SJSA1 (cell line): Measurements from ENCODE around the gene GAA. TPM values are rescaled to one million over a fixed set of nuclear protein-coding genes. Genes with fewer than 3 reads are reported as not detected.

ENCODE experiments used
- DNase-seq, 2 experiments: peaks; one replicate each; pipeline ENCODE4 v3.0.0-alpha.2; 2015 to 2020; ENCODE audit warnings: low spot score in 2 of 2, low read depth in 1 of 2
- H3K27ac ChIP-seq: fragments of 250-450 bp; sonication (Bioruptor Pico); 2 replicates; pipeline ENCODE4 v1.5.1; 2020; ENCODE audit warnings: mild to moderate bottlenecking, moderate library complexity
- H3K27me3 ChIP-seq: fragments of 250-450 bp; sonication (Bioruptor Pico); replicated peaks from 2 replicates; pipeline ENCODE4 v1.5.1; 2020; ENCODE audit warnings: mild to moderate bottlenecking, moderate library complexity
- H3K36me3 ChIP-seq: fragments of 250-450 bp; sonication (Bioruptor Pico); 2 replicates; pipeline ENCODE4 v1.5.1; 2020; ENCODE audit warnings: mild to moderate bottlenecking
- H3K4me1 ChIP-seq: fragments of 250-450 bp; sonication (Bioruptor Pico); replicated peaks from 2 replicates; pipeline ENCODE4 v1.6.1; 2021; ENCODE audit warnings: mild to moderate bottlenecking
- H3K4me3 ChIP-seq: fragments of 250-450 bp; sonication (Bioruptor Pico); 2 replicates; pipeline ENCODE4 v1.5.1; 2020; ENCODE audit warnings: mild to moderate bottlenecking
- H3K9me3 ChIP-seq: fragments of 250-450 bp; sonication (Bioruptor Pico); replicated peaks from 2 replicates; pipeline ENCODE4 v1.5.1; 2020; ENCODE audit warnings: mild to moderate bottlenecking
- total RNA-seq: library from RNA; depleted of rRNA; stranded (reverse); fragments of >200 nt; shearing (Covaris generic); gene quantifications from 2 replicates; pipeline ENCODE4 v1.2.3, GENCODE V29; 2014

The GAA gene
- total RNA-seq, 1 experiment from 2014 or later, result 49.9 TPM

- H3K4me3 ChIP-seq, result no peak overlapping the region
- H3K36me3 ChIP-seq, result no peaks in the 10 kb centered on the region; the same call in 1 of the 2 replicates
- H3K4me1 ChIP-seq, result no peaks in the 10 kb centered on the region
- H3K9me3 ChIP-seq, result no peaks in the 10 kb centered on the region
- no peaks in the 10 kb centered on the region for H3K27me3 ChIP-seq
- no peak overlapping the region for H3K27ac ChIP-seq
- DNase-seq, result peak in 1 of 2 experiments; percentile 46
Observed at GRCh38 chr17:80111702-80112470, 10.5 kb downstream of the GAA start.

GRCh38 chr17:80112471-80113032 is 11.2 kb downstream of the GAA start:
- Histone ChIP-seq H3K36me3 (no peaks in the 10 kb centered on the region; the same call in 1 of the 2 replicates), H3K4me3 (no peak overlapping the region), H3K27me3 (no peaks in the 10 kb centered on the region), H3K4me1 (no peaks in the 10 kb centered on the region), H3K9me3 (no peaks in the 10 kb centered on the region), H3K27ac (no peak overlapping the region)
- no peak for DNase-seq

- H3K27me3 ChIP-seq, result no peaks in the 10 kb centered on the region
- no peak overlapping the region for H3K27ac ChIP-seq
- H3K4me1 ChIP-seq, result no peaks in the 10 kb centered on the region
- H3K36me3 ChIP-seq, result no peaks in the 10 kb centered on the region; the same call in 1 of the 2 replicates
- no peaks in the 10 kb centered on the region for H3K9me3 ChIP-seq
- DNase-seq, result no peak
- no peak overlapping the region for H3K4me3 ChIP-seq
Observed at GRCh38 chr17:80113033-80113484, 11.7 kb downstream of the GAA start.

GRCh38 chr17:80114758-80115157 is 13.4 kb downstream of the GAA start:
- no peaks in the 10 kb centered on the region for H3K36me3 ChIP-seq
- DNase-seq, result no peak
- H3K27ac ChIP-seq, result no peak overlapping the region
- no peaks in the 10 kb centered on the region for H3K9me3 ChIP-seq
- H3K4me1 ChIP-seq, result no peaks in the 10 kb centered on the region
- H3K27me3 ChIP-seq, result no peaks in the 10 kb centered on the region
- H3K4me3 ChIP-seq, result no peak overlapping the region

- H3K4me3 ChIP-seq, result no peak overlapping the region
- H3K27ac ChIP-seq, result no peak overlapping the region
- no peaks in the 10 kb centered on the region for H3K36me3 ChIP-seq
Observed at GRCh38 chr17:80115159-80115558, 13.8 kb downstream of the GAA start.

DNA sequence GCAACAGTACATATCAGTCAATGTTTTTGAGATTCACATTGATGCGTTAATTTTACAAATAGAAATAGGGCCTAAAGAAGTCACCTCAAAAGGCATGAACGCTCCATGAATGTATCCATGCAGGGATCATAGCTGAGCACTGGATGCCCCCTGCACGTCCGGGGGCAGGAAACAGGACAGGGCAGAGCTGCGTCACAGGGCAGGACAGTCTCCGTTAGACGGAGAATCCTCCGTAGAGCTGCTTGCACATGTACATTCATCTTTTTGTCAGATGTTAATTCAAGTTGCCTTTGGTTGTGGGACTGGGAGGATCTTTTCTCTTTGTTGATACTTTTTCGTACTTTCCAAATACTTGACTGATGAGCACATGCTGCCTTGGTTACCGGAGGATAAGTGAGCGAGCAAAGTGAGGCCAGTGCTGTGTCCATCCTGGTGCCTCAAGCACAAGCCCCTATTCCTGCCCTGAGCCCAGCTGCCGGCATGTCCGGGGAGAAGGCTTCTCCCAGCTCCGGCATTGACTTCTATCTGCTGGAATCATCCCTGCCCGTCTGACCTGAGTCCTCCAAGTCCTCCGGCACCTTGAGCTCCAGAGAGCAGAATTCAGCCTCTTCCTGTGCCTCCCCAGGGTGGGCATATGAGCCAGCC is 15.0 kb downstream of the GAA start:
- Histone ChIP-seq H3K36me3 (no peaks in the 10 kb centered on the region), H3K9me3 (no peaks in the 10 kb centered on the region), H3K27ac (no peak overlapping the region), H3K4me1 (no peaks in the 10 kb centered on the region), H3K4me3 (no peak overlapping the region), H3K27me3 (no peaks in the 10 kb centered on the region)
- peak in 1 of 2 experiments; percentile 42 for DNase-seq

More at GRCh38 chr17:80115159-80115558, 13.8 kb downstream of the GAA start:
- DNase-seq, result no peak
- H3K4me1 ChIP-seq, result no peaks in the 10 kb centered on the region
- H3K27me3 ChIP-seq, result no peaks in the 10 kb centered on the region
- no peaks in the 10 kb centered on the region for H3K9me3 ChIP-seq

DNA sequence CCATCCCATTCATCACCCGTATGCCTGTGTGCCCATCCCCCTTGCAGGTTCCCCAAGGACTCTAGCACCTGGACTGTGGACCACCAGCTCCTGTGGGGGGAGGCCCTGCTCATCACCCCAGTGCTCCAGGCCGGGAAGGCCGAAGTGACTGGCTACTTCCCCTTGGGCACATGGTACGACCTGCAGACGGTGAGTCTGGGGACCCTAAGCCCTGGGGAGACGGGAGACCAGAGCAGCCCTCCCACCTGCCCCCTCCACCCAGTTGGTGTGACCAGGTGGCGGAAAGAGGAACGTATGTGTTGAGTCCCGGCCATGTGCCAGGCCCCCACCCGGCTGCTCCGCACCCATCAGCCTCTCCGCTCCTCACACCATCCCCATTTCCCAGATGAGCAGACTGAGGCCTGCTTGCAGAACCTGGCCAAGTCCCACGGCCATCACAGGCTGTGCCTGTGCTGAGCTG is 15.6 kb downstream of the GAA start:
- no peaks in the 10 kb centered on the region for H3K27me3 ChIP-seq
- no peak for DNase-seq
- H3K4me1 ChIP-seq, result no peaks in the 10 kb centered on the region
- no peak overlapping the region for H3K4me3 ChIP-seq
- no peaks in the 10 kb centered on the region for H3K36me3 ChIP-seq
- H3K27ac ChIP-seq, result no peak overlapping the region
- H3K9me3 ChIP-seq, result no peaks in the 10 kb centered on the region

GRCh38 chr17:80117491-80118401 is 16.4 kb downstream of the GAA start:
- Histone ChIP-seq H3K36me3 (no peaks in the 10 kb centered on the region), H3K9me3 (no peaks in the 10 kb centered on the region), H3K4me3 (no peak overlapping the region), H3K27ac (no peak overlapping the region), H3K4me1 (no peaks in the 10 kb centered on the region), H3K27me3 (no peaks in the 10 kb centered on the region)
- DNase-seq, result peak in 1 of 2 experiments; percentile 46

DNA sequence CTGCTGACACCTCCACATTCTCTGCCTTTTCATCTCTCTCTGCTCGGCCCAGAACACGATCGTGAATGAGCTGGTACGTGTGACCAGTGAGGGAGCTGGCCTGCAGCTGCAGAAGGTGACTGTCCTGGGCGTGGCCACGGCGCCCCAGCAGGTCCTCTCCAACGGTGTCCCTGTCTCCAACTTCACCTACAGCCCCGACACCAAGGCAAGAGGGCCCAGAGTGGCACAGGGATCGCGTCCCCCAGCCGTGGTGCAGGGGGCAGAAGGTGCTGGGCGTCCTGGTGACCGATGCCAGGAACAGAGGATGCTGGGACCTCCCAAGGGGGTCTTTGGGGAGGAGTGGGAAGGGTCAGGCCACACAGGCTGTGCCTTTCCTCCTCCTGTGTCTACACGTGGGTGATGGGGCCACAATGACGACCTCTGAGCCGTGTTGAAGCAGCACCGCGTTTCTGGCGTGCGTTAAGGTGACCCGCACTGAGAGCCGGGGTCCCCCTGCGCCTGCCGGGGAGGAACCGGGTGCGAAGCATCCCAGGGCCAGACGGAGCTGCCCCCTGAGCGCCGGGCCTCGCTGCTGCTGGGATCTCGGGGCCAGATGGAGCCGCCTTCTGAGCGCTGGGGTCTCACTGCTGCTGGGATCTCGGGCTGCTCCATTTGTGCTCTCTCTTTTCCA is 17.4 kb downstream of the GAA start:
- Histone ChIP-seq H3K4me1 (no peaks in the 10 kb centered on the region), H3K4me3 (no peak overlapping the region), H3K36me3 (no peaks in the 10 kb centered on the region), H3K27me3 (no peaks in the 10 kb centered on the region), H3K27ac (no peak overlapping the region), H3K9me3 (no peaks in the 10 kb centered on the region)
- DNase-seq, result peak in 1 of 2 experiments; percentile 42

GRCh38 chr17:80119271-80119791 is 17.9 kb downstream of the GAA start:
- no peaks in the 10 kb centered on the region for H3K9me3 ChIP-seq
- peak in 1 of 2 experiments; percentile 38 for DNase-seq
- no peaks in the 10 kb centered on the region for H3K4me1 ChIP-seq
- no peaks in the 10 kb centered on the region for H3K36me3 ChIP-seq
- no peak overlapping the region for H3K4me3 ChIP-seq
- H3K27ac ChIP-seq, result no peak overlapping the region
- H3K27me3 ChIP-seq, result no peaks in the 10 kb centered on the region

- Histone ChIP-seq H3K27me3 (no peaks in the 10 kb centered on the region), H3K27ac (no peak overlapping the region), H3K9me3 (no peaks in the 10 kb centered on the region), H3K4me1 (no peaks in the 10 kb centered on the region), H3K4me3 (no peak overlapping the region), H3K36me3 (no peaks in the 10 kb centered on the region)
- no peak for DNase-seq
Observed at GRCh38 chr17:80119839-80120238, 18.5 kb downstream of the GAA start.

DNA sequence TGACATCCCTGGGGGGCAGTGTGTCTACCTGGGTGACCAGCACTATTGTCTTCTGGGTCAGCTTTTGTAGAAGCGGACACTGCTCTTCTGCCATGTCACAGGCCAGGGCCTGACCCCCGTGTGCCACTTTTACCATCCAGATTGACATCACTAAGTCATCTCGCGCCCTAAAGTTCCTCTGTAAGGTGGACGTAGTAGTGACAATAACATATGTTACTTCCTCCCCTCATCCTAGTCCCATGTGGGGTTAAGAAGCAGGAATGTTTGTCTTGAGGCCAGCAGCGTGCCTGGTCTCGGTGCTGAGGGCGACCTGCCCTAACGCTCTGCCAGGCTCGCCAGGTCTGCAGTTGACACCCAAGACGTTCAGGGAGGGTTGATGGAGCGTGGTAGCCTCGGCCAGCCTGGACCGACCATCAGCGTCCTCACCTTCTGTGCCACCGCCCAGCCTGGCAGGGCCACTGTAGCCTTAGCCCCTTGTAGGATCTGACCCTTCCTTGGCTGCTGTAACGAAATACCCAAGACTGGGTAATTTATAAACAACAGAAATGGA is 20.7 kb downstream of the GAA start:
- H3K9me3 ChIP-seq, result no peaks in the 10 kb centered on the region
- no peak for DNase-seq
- H3K4me3 ChIP-seq, result no peak overlapping the region
- no peaks in the 10 kb centered on the region for H3K27me3 ChIP-seq
- H3K4me1 ChIP-seq, result no peaks in the 10 kb centered on the region; the same call in 1 of the 2 replicates
- no peaks in the 10 kb centered on the region for H3K36me3 ChIP-seq
- H3K27ac ChIP-seq, result no peak overlapping the region
